A549 (cell line): Measurements from ENCODE around the gene SNAP25.

ENCODE experiments used
- CEBPB ChIP-seq, 2 experiments: fragments of >200 bp in 1 of 2; sonication (Bioruptor Twin) in 1 of 2; formaldehyde crosslinking in 1 of 2; IDR thresholded peaks; 2 replicates each; pipeline ENCODE4 v1.6.1; 2012 to 2016
- CTCF ChIP-seq: fragments of >200 bp; sonication (Bioruptor Twin); formaldehyde crosslinking; IDR thresholded peaks from 3 replicates; pipeline ENCODE4 v1.5.1; 2016
- E2F6 ChIP-seq: IDR thresholded peaks from 2 replicates; pipeline ENCODE4 v1.6.1; 2012; ENCODE audit warnings: low read depth, borderline replicate concordance
- EHMT2 ChIP-seq: fragments of 200-600 bp; sonication (generic); IDR thresholded peaks from 2 replicates; pipeline ENCODE4 v1.6.1; 2016; ENCODE audit warnings: antibody characterized with exemption, low read depth, mild to moderate bottlenecking, moderate library complexity
- ELK1 ChIP-seq: fragments of 150-350 bp; IDR thresholded peaks from 2 replicates; pipeline ENCODE4 v1.6.1; 2014; ENCODE audit warnings: low read depth, mild to moderate bottlenecking, low read length
- MAZ ChIP-seq: fragments of 150-350 bp; IDR thresholded peaks from 2 replicates; pipeline ENCODE4 v1.6.1; 2014; ENCODE audit warnings: antibody characterized with exemption, low read depth, low read length, borderline replicate concordance
- POLR2A ChIP-seq: IDR thresholded peaks from 2 replicates; pipeline ENCODE4 v1.6.1; 2012; ENCODE audit warnings: mild to moderate bottlenecking, low read length
- POLR2AphosphoS2 ChIP-seq: conservative IDR thresholded peaks from 2 replicates; pipeline ENCODE4 v1.6.1; 2012; ENCODE audit warnings: low read length, improper control_type of control experiment, inconsistent platforms
- RAD21 ChIP-seq, 2 experiments: fragments of >200 bp in 1 of 2; sonication (Bioruptor Twin) in 1 of 2; formaldehyde crosslinking in 1 of 2; IDR thresholded peaks in 1 of 2; conservative IDR thresholded peaks in 1 of 2; 2 replicates in 1 of 2; 3 replicates in 1 of 2; pipeline ENCODE4 v1.6.1; 2012 to 2018; ENCODE audit warnings: inconsistent platforms in 1 of 2
- SMC3 ChIP-seq: fragments of >200 bp; sonication (Bioruptor Twin); formaldehyde crosslinking; IDR thresholded peaks from 3 replicates; pipeline ENCODE4 v1.6.1; 2018; ENCODE audit warnings: inconsistent platforms
- USF2 ChIP-seq: fragments of 450-650 bp; IDR thresholded peaks from 2 replicates; pipeline ENCODE4 v1.6.1; 2014; ENCODE audit warnings: antibody characterized with exemption

GRCh38 chr20:10260316-10260715 is 41.7 kb downstream of the SNAP25 start:
- no peak for TF ChIP-seq POLR2A
- TF ChIP-seq ELK1 = no peak
- TF ChIP-seq RAD21 (conservative IDR thresholded peaks at IDR 0.05 in 1 of 2, IDR thresholded peaks at IDR 0.05 in 1 of 2) = no peak
- no peak for TF ChIP-seq EHMT2
- no peak for TF ChIP-seq USF2
- peak in 1 of 2 experiments; percentile 13; a peak in 1 of 4 replicates for TF ChIP-seq CEBPB (IDR thresholded peaks at IDR 0.05)
- no peak for TF ChIP-seq CTCF
- TF ChIP-seq POLR2AphosphoS2 = no peak
- TF ChIP-seq SMC3 = no peak
- no peak for TF ChIP-seq E2F6
- no peak for TF ChIP-seq MAZ
